ENCODE data around the gene MBP. TPM values are rescaled to one million over a fixed set of nuclear protein-coding genes. Genes with fewer than 3 reads are reported as not detected.
"Not testable (repeated sequence)": the region's sequence is repeated elsewhere in the genome, so short reads cannot be mapped to it uniquely, and the experiment has no call there.

Gene MBP
- total RNA-seq, 2 donors from 2014 or later, result 41.6 to 42.1 TPM

- intact Hi-C loops (cut with DNase I), result no loop called here
These were observed 107.5 kb downstream of the MBP start for GRCh38 chr18:77025123-77025522.

DNA sequence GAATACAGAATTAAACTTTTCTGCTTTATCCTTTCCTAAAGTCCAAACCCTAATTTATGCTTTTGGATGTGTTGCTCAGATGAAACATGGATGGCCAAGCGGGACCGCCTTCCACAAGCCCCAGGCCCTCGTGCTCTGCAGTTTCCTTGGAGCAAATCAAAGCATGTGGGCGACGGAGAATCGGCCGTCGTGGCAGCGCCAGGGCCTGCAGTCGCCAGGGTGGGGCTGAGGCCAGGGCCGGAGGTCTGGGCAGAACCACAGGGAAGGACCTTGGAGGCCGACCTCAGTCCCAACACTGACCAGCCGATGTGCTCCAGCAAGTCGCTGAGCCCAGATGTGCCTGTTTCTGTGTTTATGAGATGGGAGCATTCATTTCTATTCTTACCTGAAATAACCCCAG, 108.1 kb downstream of the MBP start:
- intact Hi-C loops (cut with DNase I), result no loop called here
- DNase-seq (ENCODE audit: low spot score), result no peak

More at GRCh38 chr18:77025123-77025522, 107.5 kb downstream of the MBP start:
- DNase-seq (ENCODE audit: low spot score), result no peak

DNA sequence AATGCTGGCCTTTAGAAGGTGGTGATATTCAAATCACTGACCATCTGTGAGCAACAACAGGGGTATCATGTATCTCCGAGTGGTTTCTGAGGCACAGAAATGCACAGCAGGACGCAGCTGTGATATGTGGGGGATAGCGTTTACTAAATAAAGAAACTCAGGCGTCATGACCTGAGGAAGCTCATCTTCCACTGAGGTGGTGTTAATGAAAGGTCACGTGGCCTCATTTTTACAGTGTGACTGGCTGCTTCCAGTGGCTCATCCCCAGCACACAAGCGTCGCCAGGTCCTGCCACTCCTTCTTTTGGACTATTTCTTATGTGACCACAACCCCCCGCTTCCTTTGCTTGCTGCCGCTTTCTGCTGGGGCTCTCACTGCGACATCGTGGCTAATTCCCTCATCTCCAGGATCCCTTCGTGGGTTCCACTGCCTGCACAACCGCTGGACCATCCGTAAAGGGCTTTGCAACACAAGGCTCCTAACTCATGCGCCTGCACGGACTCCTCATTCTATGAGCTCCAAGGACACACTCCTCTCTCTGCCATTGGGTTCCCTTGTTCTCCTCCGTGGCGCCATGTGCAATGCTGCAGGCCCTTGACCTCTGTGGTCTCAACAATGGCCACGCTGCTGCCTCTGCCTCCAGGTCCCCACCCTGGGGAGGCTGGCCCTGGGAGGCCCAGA, 109.3 kb downstream of the MBP start:
- intact Hi-C loops (cut with DNase I), result no loop called here
- no peak for DNase-seq (ENCODE audit: low spot score)

DNA sequence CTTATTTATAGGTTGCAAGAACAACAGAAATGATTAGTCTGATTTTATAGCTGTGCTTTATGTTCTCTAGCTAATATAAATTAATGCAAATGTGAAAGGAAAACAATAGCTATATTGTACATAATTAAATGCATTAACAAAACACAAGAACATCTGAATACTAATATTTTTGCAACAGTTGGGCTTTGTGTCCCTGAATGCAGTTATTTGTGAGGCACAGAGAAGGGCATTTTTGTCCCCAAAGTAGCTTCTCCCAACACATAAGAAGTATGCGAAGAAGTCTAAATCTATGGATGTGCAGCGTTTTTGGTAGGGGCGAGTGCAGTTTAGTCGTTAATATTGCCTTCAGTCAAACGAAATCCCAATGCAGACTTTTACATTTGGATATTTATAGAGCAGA, 110.0 kb downstream of the MBP start:
- intact Hi-C loops (cut with DNase I), result no loop called here
- no peak for DNase-seq (ENCODE audit: low spot score)

DNA sequence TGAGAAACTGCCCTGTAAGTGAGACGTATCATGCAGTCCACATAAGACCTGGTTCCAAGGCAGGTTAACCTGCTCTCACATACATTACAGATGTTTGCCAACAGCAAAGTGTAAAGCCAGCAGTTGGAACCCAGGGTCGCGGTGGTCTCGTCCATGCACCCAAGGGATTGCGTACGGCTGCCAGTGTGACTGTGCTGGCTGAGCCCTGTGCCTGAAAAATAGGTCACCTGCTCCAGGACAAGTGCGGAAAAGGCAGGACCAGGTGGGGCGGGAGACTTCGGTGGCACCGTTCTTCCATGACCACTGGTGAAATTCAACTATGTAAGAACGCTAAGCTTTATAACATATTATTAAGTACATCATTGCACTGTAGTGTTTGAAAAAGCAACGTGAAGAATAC, 110.5 kb downstream of the MBP start:
- intact Hi-C loops (cut with DNase I), result no loop called here

DNA sequence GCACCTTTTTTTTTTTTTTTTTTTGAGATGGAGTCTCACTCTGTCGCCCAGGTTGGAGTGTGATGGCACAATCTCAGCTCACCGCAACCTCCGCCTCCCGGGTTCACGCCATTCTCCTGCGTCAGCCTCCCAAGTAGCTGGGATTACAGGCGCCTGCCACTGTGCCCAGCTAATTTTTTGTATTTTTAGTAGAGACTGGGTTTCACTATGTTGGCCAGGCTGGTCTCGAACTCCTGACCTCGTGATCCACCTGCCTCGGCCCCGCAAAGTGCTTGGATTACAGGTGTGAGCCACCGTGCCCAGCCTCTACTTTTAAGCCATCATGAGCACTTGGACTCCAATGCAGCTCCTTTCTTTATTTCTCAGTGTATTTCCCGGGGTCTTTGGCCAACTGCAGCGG, 111.1 kb downstream of the MBP start:
- DNase-seq (ENCODE audit: low spot score); intact Hi-C loops (cut with DNase I): not testable (repeated sequence)

More for the DNA sequence above, 110.5 kb downstream of the MBP start:
- DNase-seq (ENCODE audit: low spot score), result no peak

- intact Hi-C loops (cut with DNase I), result no loop called here
- DNase-seq (ENCODE audit: low spot score), result no peak
These were observed 111.5 kb downstream of the MBP start for GRCh38 chr18:77021075-77021474.

DNA sequence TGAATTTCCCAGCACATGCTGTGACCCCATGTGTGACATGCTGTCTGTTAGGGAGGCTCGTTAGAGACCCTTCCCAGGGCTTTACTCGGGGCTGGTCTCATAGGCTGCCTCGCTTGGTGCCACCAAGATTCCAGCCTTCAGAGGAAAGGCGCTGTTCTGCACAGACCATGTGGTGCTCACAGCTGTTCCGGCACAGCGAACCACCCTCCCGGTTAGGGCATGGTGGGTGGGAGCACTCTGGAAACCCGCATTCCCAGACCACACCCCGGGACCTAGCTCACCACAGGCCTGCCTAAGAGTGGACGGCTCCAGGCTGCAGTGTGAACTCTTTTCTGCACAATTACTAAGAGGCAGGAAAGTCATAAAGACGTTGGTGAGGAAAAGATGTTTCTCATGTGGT, 112.0 kb downstream of the MBP start:
- DNase-seq (ENCODE audit: low spot score), result no peak
- intact Hi-C loops (cut with DNase I), result no loop called here

- intact Hi-C loops (cut with DNase I), result loop anchor here in 1 of 2 donors (5.0 kb wide), 1 partner anchor 1888 kb away; no protein-coding TSS in a partner anchor
- no peak for DNase-seq (ENCODE audit: low spot score)
These were observed 112.9 kb downstream of the MBP start for GRCh38 chr18:77019641-77020040.

- DNase-seq (ENCODE audit: low spot score), result not testable (repeated sequence)
- intact Hi-C loops (cut with DNase I), result loop anchor here in 1 of 2 donors (5.0 kb wide), 1 partner anchor 1889 kb away; no protein-coding TSS in a partner anchor
These were observed 113.9 kb downstream of the MBP start for GRCh38 chr18:77018650-77019049.

GRCh38 chr18:77017355-77017754, 115.2 kb downstream of the MBP start:
- intact Hi-C loops (cut with DNase I), result loop anchor here in 1 of 2 donors (5.0 kb wide), 1 partner anchor 1890 kb away; no protein-coding TSS in a partner anchor
- DNase-seq (ENCODE audit: low spot score), result no peak

GRCh38 chr18:77016936-77017335, 115.6 kb downstream of the MBP start:
- intact Hi-C loops (cut with DNase I), result loop anchor here in 1 of 2 donors (5.0 kb wide), 1 partner anchor 1890 kb away; no protein-coding TSS in a partner anchor
- DNase-seq (ENCODE audit: low spot score), result no peak

DNA sequence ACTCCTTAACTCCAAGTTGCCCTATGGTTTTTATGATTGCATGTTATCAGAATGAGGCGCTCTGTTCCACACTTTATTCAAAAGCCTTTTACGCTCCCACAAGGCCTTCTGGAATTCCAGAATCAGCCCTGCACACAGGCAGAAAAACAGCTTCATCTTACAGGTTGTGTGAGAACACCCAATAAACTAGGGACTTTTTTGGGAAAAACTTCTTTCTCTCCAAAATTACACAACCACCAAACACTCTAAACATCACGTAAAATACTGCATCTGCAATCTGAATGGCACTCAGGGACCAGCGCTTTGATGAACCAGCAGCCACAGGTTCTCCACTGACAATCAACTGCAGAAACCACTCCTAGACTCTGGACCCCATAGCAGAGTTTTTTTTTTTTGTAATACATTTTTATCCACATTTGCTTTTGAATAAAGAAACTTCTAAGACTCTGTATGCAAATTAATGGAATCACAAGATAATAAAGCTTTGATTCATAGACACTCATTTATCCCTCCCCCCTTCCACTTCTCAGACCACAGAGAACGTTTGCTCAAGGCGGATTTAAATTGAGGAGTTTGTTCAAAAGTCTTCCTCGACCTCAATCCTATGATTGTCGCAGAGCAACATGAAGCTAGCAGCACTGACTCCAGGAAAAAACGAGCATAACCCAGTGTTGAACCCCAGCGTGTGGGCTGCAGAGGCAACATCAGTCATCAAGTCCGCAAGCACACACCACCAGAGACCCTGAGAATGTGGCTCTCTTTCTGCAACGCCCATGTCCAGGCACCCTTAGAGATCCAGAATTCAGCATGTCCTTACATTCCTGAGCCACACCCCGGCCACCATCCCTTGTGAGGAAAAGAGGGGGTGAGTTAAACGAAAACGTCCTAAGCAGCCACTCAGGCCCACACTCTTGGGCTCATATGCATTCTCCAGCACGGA, 116.5 kb downstream of the MBP start:
- DNase-seq (ENCODE audit: low spot score), result no peak
- intact Hi-C loops (cut with DNase I), result loop anchor here in 1 of 2 donors (5.0 kb wide), 1 partner anchor 1891 kb away; no protein-coding TSS in a partner anchor

DNA sequence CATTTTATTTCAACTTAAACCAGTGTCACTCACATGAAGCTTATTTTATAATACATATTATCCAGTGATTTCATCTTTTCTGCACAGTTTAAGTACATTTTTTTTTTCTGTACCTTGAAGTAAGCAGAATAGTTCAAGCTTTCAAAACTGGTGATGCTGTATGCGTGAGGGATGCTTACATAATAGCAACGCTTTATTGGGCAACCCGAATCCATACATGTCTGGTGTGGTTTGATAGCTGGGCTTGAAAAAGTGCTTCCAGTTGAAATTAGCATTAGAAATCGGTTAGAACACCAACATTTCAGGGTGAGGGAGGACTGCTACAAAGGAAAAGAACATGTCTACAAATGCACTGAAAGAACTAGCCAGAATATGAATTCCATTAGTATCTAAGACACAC, 117.4 kb downstream of the MBP start:
- intact Hi-C loops (cut with DNase I), result loop anchor here in 1 of 2 donors (5.0 kb wide), 1 partner anchor 1892 kb away; no protein-coding TSS in a partner anchor

GRCh38 chr18:77014538-77014937, 118.0 kb downstream of the MBP start:
- no peak for DNase-seq (ENCODE audit: low spot score)
- intact Hi-C loops (cut with DNase I), result no loop called here

More for the DNA sequence above, 117.4 kb downstream of the MBP start:
- no peak for DNase-seq (ENCODE audit: low spot score)

DNA sequence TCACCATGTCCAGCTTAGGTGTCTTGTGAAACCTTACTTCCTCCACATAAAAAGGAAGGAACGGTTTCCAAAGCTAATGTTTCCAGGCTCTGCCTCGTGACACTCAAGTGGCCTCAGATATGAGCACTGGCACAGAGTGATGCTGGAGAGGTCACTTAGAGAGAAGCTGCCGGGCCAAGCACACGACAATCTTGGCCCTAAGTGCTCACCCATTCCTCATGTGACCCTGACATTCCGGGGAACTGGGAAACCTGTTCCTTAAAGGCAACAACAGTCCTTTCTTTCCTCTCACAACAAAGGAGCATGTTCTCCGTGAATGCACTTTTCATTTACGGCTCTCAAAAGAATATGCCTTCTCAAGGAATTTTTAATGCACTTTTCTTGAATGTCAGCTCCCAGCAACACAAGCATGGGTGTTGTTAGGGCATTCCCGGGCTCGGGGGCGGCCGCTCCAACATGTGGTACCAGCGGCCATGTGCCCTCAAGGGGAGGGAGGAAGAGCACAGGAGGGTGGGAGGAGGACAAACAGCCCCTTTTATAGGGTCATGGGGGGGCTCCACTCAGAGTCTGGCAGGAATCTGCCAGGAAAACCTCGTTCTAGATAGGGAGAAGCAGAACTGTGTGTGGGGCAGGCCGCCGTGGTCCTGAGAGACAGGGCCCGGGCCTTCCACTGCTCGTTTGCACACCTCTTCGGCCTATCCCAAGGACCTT, 118.6 kb downstream of the MBP start:
- no peak for DNase-seq (ENCODE audit: low spot score)
- intact Hi-C loops (cut with DNase I), result no loop called here

DNA sequence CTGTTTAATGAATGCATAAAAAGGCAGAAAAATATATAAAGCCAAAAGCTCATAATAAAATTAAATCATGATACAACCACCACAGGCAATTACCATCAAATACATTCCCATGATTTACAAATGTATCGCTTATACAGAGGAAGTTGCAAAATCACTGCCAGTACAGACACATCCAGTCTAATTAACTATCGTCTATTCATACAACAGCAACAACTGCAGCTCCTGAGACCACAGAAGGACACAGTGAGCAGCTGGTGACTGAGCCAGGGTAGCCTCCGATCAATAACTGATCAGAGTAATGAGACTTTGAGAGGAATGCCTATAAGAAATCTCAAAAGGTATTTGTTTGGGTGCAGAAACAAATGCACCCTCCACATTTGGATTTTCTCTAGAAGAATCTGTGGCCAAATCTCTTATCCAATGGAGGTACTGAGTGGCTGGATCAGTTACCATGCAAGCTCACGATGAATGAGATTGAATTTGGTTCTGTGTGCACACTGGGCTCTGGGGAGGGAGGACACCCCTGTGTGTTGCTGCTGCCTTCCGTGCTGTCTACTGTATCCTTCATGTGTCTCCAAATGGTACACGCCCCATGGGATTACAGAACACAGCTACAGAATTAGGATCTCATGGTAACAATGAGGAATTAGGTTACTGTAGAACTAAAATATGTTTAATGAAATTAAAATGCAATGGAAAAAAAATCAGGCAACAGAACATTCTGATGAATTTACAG, 119.6 kb downstream of the MBP start:
- no peak for DNase-seq (ENCODE audit: low spot score)
- intact Hi-C loops (cut with DNase I), result no loop called here

DNA sequence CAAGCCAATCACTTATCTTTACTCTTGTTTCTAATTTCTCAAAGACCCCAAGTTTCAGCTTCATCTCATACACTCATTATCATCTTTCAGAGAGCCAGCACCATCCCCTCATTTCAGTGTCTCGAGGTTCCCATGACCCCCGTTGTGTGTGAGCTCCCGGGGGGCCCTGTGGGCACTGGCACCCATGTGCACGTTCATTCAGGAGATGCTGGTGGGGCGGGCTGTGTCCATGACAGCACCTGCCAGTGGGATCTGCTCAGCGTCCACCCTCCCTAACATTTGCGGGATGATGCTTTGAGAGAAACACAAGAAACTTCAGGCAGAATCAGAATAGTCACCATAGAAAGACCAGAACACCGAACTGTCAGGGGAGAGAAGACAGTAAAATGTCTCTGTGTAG, 120.5 kb downstream of the MBP start:
- intact Hi-C loops (cut with DNase I), result no loop called here
- no peak for DNase-seq (ENCODE audit: low spot score)

DNA sequence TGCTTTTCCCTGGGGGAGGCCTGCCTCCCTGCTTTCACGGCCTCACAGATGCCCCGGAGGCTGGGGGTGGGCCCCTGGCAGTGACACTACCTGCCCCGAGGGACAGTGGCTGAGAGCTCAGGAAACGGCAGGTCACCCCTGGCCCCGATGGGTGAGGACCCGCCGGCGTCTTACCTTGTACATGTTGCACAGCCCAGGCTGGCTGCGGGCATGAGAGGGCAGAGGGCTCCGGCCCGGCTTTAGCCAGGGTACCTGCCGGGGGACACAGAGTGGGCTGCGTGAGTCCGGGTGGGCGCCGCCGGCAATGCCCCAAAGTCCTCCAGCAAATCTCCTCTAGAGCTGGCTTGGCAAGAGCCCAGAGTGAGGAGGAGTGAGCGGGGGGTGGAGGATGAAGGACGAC, 122.9 kb downstream of the MBP start:
- intact Hi-C loops (cut with DNase I), result loop anchor here in 1 of 2 donors (10.0 kb wide), 1 partner anchor 125 kb away; the partner anchor contains the start of gene MBP
- DNase-seq (ENCODE audit: low spot score), result no peak

Data from posterior vena cava (tissue), 2 donors.